Neural crest cell (in vitro differentiated cells): ENCODE measurements around the gene ASIC3. TPM values are rescaled to one million over a fixed set of nuclear protein-coding genes. Genes with fewer than 3 reads are reported as not detected.

Experiments used
- DNase-seq: peaks from one replicate; pipeline ENCODE4 v3.0.0; 2021; ENCODE audit warnings: low read depth, mixed read lengths, low spot score
- H3K27ac Mint-ChIP-seq: one replicate; pipeline ENCODE4 v1.8.0; 2021; ENCODE audit warnings: mild to moderate bottlenecking, mixed read lengths; ENCODE audit not compliant: unreplicated experiment
- H3K27me3 Mint-ChIP-seq: 2 replicates; pipeline ENCODE4 v1.8.0; 2021; ENCODE audit warnings: low read depth, mild to moderate bottlenecking, mixed read lengths
- H3K36me3 Mint-ChIP-seq: 2 replicates; pipeline ENCODE4 v1.8.0; 2021; ENCODE audit warnings: low read depth, mild to moderate bottlenecking, mixed read lengths
- H3K4me1 Mint-ChIP-seq: 2 replicates; pipeline ENCODE4 v1.8.0; 2021; ENCODE audit warnings: mixed read lengths
- H3K4me3 Mint-ChIP-seq: one replicate; pipeline ENCODE4 v1.8.0; 2021; ENCODE audit warnings: mild to moderate bottlenecking, mixed read lengths
- H3K9me3 Mint-ChIP-seq: 2 replicates; pipeline ENCODE4 v1.8.0; 2021; ENCODE audit warnings: mixed read lengths
- CTCF ChIP-seq: fragments of 200-600 bp; sonication (generic); conservative IDR thresholded peaks from 2 replicates; pipeline ENCODE4 v1.5.0; 2021; ENCODE audit warnings: antibody characterized with exemption, mild to moderate bottlenecking
- total RNA-seq: library from RNA; stranded (reverse); gene quantifications from 2 replicates; pipeline ENCODE4 v1.2.1, GENCODE V29; 2021

The ASIC3 gene
- total RNA-seq, 1 donor from 2014 or later, result 6.0 TPM

GRCh38 chr7:151015967-151016366, 32.4 kb upstream of the ASIC3 start:
- Mint-ChIP-seq H3K4me1 (peaks cover 60% of the 10 kb centered on the region), H3K36me3 (no peaks in the 10 kb centered on the region), H3K4me3 (no peak overlapping the region), H3K27me3 (peaks cover 23% of the 10 kb centered on the region), H3K9me3 (no peaks in the 10 kb centered on the region), H3K27ac (no peak overlapping the region)
- DNase-seq, result no peak
- TF ChIP-seq CTCF, result no peak

GRCh38 chr7:151016505-151016904, 31.8 kb upstream of the ASIC3 start:
- Mint-ChIP-seq H3K9me3 (no peaks in the 10 kb centered on the region), H3K4me3 (no peak overlapping the region), H3K27me3 (peaks cover 23% of the 10 kb centered on the region), H3K4me1 (peaks cover 61% of the 10 kb centered on the region), H3K27ac (no peak overlapping the region), H3K36me3 (no peaks in the 10 kb centered on the region)
- DNase-seq, result no peak
- TF ChIP-seq CTCF, result no peak

GRCh38 chr7:151016942-151017341, 31.4 kb upstream of the ASIC3 start:
- H3K36me3 Mint-ChIP-seq, result no peaks in the 10 kb centered on the region
- H3K4me3 Mint-ChIP-seq, result peak overlapping the region; percentile 79
- peaks cover 23% of the 10 kb centered on the region for H3K27me3 Mint-ChIP-seq
- peaks cover 58% of the 10 kb centered on the region for H3K4me1 Mint-ChIP-seq
- no peak for DNase-seq
- no peak for TF ChIP-seq CTCF
- no peak overlapping the region for H3K27ac Mint-ChIP-seq
- H3K9me3 Mint-ChIP-seq, result no peaks in the 10 kb centered on the region

- Mint-ChIP-seq H3K4me1 (peaks cover 53% of the 10 kb centered on the region), H3K36me3 (no peaks in the 10 kb centered on the region), H3K9me3 (no peaks in the 10 kb centered on the region), H3K27me3 (peaks cover 22% of the 10 kb centered on the region), H3K4me3 (peak overlapping the region; percentile 79), H3K27ac (no peak overlapping the region)
- no peak for TF ChIP-seq CTCF
- no peak for DNase-seq
Observed at GRCh38 chr7:151017370-151017952, 30.9 kb upstream of the ASIC3 start.

GRCh38 chr7:151017953-151018420, 30.3 kb upstream of the ASIC3 start:
- peak overlapping the region; percentile 79 for H3K4me3 Mint-ChIP-seq
- H3K9me3 Mint-ChIP-seq, result no peaks in the 10 kb centered on the region
- TF ChIP-seq CTCF, result peak; percentile 94
- no peaks in the 10 kb centered on the region for H3K36me3 Mint-ChIP-seq
- H3K27me3 Mint-ChIP-seq, result peaks cover 16% of the 10 kb centered on the region
- peak; percentile 97 for DNase-seq
- H3K4me1 Mint-ChIP-seq, result peaks cover 48% of the 10 kb centered on the region
- H3K27ac Mint-ChIP-seq, result peak overlapping the region; percentile 81
